Measurements from ENCODE around the gene BLVRB. TPM values are rescaled to one million over a fixed set of nuclear protein-coding genes. Genes with fewer than 3 reads are reported as not detected.
"Not testable (repeated sequence)": the region's sequence is repeated elsewhere in the genome, so short reads cannot be mapped to it uniquely, and the experiment has no call there.

BLVRB gene
- total RNA-seq, 1 donor from 2014 or later, result 57.4 TPM

DNA sequence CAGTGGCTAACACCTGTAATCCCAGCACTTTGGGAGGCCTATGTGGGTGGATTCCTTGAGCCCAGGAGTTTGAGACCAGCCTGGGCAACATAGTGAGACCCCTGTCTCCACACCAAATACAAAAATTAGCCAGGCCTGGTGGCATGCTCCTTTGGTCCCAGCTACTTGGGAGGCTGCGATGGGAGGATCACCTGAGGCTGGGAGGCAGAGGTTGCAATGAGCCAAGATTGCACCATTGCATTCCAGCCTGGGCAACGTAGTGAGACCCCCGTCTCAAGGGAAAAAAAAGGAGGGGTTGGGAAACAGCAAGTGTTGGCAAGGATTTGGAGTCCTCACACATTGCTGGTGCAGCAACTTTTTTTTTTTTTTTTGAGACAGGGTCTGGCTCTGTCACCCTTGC, 20.5 kb upstream of the BLVRB start:
- DNase-seq, result no peak

DNA sequence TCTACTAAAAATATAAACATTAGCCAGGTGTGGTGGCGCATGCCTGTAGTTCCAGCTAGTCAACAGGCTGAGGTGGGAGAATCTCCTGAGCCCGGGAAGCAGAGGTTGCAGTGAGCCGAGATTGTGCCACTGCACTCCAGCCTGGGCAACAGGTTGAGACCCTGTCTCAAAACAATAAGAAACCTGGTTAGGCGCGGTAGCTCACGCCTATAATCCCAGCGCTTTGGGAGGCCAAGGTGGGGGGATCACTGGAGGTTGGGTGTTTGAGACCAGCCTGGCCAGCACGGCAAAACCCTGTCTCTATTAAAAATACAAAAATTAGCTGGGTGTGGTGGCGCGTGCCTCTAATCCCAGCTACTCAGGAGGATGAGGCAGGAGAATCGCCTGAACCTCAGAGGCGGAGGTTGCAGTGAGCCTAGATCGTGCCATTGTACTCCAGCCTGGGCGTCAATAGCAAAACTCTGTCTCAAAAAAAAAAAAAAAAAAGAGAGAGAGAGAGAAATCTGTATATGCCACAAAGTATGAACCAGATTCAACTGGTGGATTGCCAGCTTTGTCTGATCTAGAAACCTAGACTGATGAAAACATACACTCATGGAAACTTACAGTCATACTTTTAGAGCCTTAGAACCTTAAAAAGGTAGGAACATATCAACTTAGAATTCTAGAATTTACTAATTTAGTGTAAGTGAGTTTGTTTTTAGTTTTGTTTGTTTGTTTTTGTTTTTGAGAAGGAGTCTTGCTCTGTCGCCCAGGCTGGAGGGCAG, 10.5 kb upstream of the BLVRB start:
- DNase-seq, result not testable (repeated sequence)

DNA sequence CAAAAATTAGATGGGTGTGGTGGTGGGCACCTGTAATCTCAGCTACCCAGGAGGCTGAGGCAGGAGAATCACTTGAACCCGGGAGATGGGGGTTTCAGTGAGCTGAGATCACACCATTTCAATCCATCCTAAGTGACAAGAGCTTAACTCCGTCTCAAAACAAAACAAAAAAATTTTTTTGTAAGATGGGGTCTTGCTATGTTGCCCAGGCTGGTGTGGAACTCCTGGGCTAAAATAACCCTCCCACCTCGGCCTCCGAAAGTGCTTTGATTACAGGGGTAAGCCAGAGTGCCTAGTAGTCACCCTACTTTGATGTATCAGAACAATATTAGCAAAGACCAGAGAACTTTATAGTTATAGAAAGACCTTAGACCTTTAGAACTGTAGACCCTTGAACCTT, 9.2 kb upstream of the BLVRB start:
- DNase-seq, result no peak

DNA sequence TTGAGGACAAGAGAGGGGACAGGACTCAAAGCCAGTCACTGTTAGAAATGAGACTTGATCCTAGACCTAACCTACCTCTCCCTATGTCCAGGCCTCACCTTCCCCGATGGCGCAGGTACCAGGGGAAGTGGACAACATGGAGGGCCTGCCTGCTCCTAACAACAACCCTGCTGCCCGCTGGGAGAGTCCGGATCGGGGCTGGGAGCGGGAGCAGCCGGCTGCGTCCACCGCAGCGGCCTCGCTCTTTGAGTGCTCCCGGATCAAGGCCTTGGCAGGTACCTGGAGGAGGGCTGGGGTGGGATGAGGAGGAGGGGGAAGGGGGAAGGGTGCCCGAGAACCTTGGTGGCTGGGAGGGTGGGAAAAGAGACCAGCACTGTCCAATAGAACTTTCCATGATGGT, 7.0 kb upstream of the BLVRB start:
- no peak for DNase-seq

DNA sequence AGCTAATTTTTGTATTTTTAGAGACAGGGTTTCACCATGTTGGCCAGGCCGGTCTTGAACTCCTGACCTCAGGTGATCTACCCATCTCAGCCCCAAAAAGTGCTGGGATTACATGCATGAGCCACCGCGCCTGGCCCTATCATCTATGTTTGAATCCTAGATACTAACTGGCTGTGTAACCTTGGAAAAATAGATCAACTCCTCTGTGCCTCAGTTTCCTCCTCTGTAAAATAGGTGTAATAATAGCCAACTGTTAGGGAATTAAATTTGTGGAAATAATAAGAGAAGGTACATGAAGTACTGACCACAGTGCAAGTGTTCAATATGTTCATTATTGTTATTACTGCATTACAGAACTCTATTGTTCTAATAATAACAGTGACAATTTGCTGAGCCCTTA, 5.6 kb upstream of the BLVRB start:
- no peak for DNase-seq

DNA sequence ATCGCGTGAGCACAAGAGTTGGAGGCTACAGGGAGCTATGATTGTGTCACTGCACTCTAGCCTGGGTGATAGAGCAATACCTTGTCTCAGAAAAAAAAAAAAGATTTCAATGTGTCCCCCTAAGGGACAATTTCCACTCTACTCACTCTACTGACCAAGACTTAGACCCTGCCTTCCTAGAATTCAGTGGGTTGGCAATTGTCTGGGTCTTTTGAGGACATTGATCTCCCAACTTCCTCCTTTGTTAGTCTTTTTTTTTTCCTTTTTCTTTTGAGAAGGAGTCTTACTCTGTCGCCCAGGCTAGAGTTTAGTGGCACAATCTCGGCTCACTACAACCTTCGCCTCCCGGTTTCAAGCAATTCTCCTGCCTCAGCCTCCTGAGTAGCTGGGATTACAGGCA, 3.5 kb upstream of the BLVRB start:
- DNase-seq, result no peak

DNA sequence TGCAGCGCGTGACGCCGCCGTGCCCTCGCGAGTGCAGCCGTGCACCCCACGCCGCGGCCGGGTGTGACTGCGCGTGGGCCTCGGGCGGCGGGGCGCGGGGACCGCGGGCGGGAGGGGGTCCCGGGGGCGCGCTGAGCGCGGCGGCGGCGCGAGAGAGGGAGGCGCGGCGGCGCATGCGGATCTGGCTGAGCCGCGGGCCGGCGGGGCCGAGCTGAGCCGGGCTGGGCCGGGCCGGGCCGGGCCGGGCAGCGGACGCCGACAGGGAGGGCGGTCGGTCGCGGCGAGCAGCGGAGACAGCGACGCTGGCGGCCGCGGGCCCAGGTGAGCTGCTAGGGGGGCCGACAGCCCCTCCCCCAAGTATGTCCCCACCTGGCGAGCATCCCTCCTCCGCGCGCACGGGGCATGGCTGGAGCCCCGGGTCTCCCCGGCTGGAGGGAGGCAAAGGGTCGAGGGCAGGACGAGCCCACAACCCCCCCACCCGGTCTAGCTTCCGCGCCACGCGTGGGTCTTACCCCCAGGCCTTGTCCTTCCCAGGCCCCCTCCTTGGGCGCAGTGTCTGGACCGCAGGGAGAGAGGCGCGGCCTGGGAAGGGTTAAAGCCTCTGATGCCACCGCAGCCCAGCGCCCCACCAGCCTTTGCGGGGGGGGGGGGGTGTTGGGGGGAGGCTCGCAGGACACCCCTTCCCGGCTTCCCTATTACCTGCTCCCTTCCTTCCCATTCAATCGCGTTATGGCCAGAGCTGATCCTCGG, 1.6 kb upstream of the BLVRB start, which contains the start of gene SPTBN4:
Gene SPTBN4, plus strand, starts transcription at position 17 of the 750 bp plus-strand sequence. CDS start 5,621 bp downstream, outside the sequence.
- DNase-seq, result peak; percentile 14

DNA sequence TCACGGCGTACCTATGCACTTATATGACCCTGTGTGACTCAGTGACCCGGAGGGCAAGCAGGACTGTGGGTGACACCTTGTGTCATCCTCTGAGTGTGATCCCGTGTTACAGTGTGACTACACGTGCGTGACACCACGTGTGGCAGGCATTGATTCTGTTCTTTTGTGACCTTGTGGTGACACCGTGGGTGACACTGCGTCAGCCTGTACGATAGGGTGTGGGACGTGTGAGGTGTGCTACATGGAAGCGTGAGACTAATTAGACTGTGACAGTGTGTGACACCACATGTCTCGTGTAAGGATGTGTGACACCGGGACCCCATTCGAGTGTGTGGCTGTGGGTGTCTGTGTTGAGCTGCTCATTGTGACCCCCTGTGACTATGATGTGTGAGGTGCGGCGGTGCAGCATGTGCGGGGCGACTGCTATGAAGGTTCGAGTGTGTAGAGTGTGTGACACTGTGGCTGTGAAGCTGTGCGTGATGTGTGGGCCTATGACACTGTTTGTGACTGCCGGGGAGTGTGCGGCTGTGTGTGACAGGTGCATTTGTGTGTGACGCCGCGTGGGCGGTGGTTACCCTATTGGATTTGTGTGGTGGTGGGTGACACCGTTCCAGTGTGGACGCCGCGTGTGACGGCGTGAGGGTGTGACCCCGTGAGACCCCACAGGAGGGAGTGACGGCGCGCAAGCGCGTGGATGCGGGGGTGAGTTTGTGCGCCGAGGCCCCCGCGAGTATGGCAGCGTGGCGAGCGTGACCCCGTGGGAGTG, 857 bp upstream of the BLVRB start:
- no peak for DNase-seq

DNA sequence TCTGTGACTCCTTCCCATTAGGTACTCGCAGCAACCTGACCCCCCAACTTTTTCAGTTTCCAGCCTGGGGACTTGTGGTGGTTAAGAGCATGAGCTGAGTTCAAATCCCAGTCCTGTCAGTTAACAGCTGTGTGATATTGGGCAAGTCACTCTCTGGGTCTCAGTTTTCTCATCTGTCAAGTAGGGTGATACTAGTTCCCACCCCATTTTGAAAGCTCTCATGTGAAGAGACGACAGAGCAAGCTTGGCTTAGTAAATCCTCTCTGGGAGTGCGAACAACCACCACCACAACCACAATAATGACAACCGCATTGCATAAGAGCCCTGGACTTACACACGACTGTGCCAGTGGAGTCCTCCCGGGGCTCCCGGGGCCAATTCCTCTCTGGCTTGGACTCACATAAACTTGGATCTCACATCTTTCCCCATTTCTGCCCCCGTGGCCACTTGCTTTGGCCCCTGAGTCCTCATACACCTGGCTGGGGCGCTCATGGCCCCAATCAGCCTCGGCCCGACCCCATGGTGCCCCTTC, 454 bp downstream of the BLVRB start:
- DNase-seq, result no peak

DNA sequence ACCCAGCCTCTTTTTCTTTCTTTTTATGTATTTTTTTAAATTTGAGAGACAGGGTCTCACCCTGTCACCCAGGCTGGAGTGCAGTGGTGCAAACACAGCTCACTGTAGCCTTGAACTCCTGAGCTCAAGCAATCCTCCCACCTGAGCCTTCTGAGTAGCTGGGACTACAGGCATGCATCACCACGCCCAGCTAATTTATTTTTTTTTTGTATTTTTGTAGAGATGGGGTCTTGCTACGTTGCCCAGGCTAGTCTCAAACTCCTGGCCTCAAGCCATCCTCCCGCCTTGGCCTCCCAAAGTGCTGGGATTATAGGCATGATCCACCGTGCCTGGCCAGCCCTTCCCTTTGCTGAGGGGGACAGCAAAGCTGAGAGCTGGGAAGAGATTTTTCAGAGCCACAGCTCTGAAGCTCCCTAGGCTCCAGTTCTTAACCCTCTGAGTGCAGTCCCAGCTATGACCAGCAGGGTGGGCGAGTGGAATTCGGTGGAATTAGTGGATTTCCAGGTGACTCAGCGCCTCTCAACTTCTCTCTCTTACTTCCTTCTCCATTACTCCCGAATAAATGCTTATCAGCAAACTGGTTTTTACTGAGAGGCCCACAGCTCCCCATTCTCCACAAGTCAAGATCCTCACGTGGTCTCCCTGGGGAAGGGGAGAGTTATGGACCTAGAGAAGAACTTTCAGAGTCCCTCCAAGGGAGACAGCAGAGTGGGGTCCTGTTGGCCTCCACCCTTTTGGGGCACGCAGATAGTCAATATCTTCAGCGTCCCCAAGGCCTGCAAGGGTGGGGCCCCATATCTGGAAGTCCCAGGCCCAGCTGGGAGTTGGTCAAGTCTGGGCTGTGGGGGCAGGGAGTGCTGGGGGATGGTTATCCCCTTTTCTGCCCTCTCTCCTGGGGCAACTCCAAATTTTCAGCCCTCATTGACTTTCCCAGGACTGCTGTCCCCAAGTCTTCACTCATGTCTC, 1.2 kb downstream of the BLVRB start:
- peak; percentile 86 for DNase-seq

DNA sequence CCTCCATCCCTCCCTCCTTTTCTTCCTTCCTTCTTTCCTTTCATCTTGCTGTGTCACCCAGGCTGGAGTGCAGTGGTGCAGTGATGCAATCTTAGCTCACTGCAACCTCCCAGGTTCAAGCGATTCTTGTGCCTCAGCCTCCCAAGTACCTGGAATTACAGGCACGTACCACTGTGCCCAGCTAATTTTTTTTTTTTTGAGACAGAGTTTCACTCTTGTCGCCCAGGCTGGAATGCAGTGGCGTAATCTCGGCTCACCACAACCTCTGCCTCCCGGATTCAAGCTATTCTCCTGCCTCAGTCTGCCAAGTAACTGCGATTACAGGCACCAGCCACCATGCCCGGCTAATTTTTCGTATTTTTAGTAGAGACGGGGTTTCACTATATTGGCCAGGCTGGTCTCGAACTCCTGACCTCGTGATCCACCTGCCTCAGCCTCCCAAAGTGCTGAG, 1.9 kb downstream of the BLVRB start:
- not testable (repeated sequence) for DNase-seq

DNA sequence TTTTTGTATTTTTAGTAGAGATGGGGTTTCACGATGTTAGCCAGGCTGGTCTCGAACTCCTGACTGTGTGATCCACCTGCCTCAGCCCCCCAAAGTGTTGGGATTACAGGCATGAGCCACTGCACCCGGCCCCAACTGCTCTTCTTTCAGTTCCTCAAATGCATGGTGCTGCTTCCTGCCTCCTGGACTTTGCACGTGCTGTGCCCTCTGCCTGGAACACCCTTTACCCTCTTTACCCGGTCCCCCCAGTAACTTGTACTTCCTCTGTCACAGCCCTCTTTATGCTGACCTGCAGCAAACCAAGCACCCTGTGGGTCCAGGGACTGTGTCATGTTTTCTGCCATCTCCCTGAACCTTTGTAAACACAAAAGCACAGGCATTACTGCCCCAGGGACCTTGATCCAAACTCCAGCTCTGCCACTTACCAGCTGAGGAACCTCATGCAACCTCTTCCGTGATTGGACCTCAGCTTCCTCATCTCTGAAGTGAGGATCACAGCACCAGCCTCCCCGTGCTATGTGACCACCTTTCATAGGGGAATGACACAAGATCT, 3.8 kb downstream of the BLVRB start:
- no peak for DNase-seq

DNA sequence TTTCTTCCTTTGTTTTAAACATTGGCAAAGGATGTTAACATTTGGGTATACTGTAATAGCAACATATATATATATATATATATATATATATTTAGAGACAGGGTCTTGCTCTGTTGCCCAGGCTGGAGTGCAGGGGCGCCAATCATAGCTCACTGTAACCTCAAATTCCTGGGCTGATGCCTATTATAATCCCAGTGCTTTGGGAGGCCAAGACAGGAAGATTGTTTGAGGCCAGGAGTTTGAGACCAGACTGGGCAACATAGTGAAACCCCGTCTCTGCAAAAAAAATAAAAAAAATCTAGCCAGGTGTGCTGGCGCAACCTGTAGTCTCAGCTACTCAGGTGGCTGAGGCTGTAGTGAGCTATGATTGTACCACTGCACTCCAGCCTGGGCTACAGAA, 5.4 kb downstream of the BLVRB start:
- DNase-seq, result no peak

DNA sequence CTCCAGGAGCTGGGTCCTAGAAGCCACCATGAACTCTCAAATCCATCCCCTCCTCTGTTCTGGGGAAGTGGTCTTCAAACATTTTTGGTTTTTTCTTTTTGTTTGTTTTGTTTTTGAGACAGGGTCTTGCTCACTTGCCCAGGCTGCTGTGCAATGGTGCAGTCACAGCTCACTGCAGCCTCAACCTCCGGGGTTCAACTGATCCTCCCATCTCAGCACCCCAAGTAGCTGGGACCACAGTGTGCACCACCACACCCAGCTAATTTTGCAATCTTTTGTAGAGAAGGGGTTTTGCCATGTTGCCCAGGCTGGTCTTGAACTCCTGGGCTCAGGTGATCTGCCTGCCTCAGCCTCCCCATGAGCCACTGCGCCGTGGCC, 7.0 kb downstream of the BLVRB start:
- no peak for DNase-seq

DNA sequence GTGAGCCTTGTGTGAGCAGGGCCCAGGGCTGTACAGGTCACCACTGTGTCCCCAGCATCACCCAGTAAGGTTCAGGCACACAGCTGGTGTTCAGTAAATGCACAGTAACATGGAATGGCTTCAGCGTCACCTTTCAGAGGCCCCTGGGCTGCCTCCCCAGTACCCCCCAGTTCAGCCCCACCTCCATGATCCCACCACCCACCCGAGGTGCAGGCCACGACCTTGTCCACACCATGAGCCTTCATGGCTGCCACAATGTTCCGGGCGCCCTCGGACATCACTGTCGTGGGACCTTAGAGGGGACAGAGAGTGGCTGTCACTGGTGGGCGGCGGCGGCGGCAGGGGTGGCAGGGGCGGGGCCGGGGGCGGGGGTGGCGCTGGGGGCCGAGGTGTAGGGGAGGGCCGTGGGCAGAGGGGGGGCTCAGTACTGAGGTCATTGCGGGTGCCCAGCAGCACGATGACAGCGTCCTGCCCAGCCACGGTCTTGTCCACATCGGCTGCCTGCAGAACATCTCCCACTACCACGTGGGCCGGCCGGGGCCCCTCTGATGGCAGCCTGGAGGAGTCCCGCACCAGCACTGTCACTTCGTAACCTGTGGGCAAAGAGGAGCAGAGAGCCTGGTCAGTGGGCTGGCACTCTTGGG, 7.5 kb downstream of the BLVRB start:
- DNase-seq, result no peak

DNA sequence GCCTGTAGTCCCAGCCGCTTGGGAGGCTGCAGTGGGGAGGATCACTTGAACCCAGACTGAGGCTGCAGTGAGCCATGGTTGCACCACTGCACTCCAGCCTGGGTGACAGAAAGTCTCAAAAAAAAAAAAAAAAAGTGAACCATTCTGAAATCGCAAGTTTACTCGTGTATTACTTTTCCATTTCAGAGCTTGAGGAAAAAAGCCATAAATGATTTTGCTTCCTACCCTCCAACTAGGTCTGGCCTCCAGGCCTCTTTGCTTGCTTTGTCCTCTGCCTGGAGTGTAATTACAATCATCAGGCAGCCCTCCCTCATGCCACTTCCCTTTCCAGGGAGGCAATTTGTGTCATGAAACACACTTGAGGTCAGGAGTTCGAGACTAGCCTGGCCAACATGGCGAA, 8.5 kb downstream of the BLVRB start:
- DNase-seq, result no peak

DNA sequence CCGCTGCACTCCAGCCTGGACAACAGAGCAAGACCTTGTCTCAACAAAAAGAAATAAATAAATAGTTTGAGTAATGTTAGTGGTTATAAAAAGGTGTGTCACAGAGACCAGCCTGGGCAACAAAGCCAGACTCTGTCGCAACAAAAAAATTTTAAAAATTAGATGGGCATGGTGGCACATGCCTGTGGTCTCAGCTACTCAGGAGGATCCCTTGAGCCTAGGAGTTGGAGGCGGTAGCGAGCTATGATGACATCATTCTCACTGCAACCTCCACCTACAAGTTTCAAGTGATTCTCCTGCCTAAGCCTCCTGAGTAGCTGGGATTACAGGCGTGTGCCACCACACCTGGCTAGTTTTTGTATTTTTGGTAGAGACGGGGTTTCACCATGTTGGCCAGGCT, 11.6 kb downstream of the BLVRB start:
- not testable (repeated sequence) for DNase-seq

DNA sequence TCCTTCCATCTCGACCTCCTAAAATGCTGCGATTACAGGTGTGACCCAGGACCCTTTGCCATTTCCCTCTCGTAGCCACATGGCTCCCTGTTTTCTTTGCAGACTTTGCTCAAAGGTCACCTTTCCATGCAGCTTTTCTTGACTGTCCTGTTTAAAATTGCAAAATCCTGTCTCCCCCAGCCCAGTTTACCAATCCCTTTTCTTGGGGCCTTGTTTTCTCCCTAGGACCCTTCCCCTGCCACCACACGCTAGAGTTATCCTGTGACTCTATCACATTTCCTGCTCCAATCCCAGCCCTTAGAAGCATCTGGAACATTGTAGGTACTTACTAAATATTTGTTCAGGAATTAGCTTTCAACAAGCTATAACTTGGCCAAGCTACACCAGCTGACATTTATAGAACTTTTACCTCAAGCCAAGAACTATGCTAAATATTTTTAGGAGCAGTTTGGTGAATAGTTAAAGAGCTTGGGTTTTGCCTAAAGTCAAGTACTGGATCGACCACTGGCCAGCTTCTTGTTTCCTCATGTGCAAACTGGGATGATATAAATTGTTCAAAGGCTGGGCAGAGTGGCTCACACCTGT, 12.3 kb downstream of the BLVRB start:
- peak; percentile 43 for DNase-seq

DNA sequence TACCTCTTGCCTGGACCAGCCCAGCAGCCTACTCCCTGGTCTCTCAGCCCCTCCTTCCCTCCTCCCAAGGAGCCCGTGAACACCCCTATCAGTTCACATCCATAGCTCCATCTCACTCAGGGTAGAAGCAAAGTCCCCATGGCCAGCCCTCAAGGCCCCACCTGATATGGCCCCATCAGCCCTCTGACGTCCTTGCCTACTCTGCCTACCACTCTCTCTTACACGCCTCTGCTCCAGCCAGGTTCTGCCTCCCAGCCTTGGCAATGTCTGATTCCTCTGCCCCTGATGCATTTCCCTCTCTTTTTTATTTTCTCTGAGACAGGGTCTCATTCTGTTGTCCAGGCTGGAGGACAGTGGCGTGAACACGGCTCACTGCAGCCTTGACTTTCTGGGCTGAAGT, 13.5 kb downstream of the BLVRB start:
- no peak for DNase-seq

DNA sequence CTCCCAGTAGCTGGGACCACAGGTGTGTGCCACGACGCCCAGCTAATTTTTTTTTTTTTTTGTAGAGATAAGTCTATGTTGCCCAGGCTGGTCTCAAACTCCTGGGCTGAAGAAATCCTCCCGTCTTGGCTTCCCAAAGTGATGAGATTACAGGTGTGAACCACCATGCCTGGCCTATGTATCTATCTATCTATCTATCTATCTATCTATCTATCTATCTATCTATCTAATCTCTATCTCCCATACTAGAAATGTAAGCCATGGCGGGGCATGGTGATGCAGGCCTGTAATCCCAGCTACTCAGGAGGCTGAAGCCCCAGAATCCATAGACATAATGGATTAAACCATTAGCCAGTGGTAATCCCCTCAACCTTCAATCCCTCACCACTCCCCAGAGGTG, 14.9 kb downstream of the BLVRB start:
- no peak for DNase-seq
